Choroid plexus epithelial cell (primary cell): ENCODE data around the gene CENPN.

Source experiments
- DNase-seq: peaks from one replicate; pipeline ENCODE4 v3.0.0-alpha.2; 2010; ENCODE audit warnings: low read depth
- H3K4me3 ChIP-seq: 2 replicates; pipeline ENCODE4 v1.5.1; 2011; ENCODE audit warnings: low read depth, mild to moderate bottlenecking, control low read depth, low read length, moderate library complexity
- CTCF ChIP-seq: conservative IDR thresholded peaks from 2 replicates; pipeline ENCODE4 v1.5.1; 2011; ENCODE audit warnings: low read depth, mild to moderate bottlenecking, control low read depth, inconsistent platforms, low read length, moderate library complexity

Gene CENPN

GRCh38 chr16:80997139-80997798 lies 9.7 kb upstream of the CENPN start:
- TF ChIP-seq CTCF, result no peak
- DNase-seq, result peak; percentile 56
- H3K4me3 ChIP-seq, result peak overlapping the region; percentile 35

- DNase-seq, result no peak
- no peak for TF ChIP-seq CTCF
- H3K4me3 ChIP-seq, result no peak overlapping the region
Measured at GRCh38 chr16:80997964-80998620, 8.9 kb upstream of the CENPN start.

- DNase-seq, result no peak
- TF ChIP-seq CTCF, result no peak
- H3K4me3 ChIP-seq, result no peak overlapping the region
Measured at GRCh38 chr16:81000873-81001272, 6.1 kb upstream of the CENPN start.

- TF ChIP-seq CTCF, result no peak
- DNase-seq, result no peak
- no peak overlapping the region for H3K4me3 ChIP-seq
Measured at GRCh38 chr16:81001330-81001729, 5.7 kb upstream of the CENPN start.

GRCh38 chr16:81003064-81003463 lies 4.0 kb upstream of the CENPN start:
- no peak for TF ChIP-seq CTCF
- DNase-seq, result no peak
- H3K4me3 ChIP-seq, result no peak overlapping the region

GRCh38 chr16:81003610-81004460 lies 3.2 kb upstream of the CENPN start:
- H3K4me3 ChIP-seq, result peak overlapping the region; percentile 37
- DNase-seq, result peak; percentile 49
- TF ChIP-seq CTCF, result no peak
